Measurements from ENCODE around the gene ABO.
"Not testable (repeated sequence)": the region's sequence is repeated elsewhere in the genome, so short reads cannot be mapped to it uniquely, and the experiment has no call there.

Gene ABO

GRCh38 chr9:133261753-133262120 is 13.3 kb downstream of the ABO start:
- no peak for DNase-seq

GRCh38 chr9:133261103-133261752 is 13.8 kb downstream of the ABO start:
- no peak for DNase-seq

- DNase-seq, result no peak
These were observed 14.5 kb downstream of the ABO start for GRCh38 chr9:133260334-133261102.

GRCh38 chr9:133258061-133259015 is 16.7 kb downstream of the ABO start:
- no peak for DNase-seq

GRCh38 chr9:133257465-133257956 is 17.5 kb downstream of the ABO start:
- no peak for DNase-seq

- no peak for DNase-seq
These were observed 18.3 kb downstream of the ABO start for GRCh38 chr9:133256686-133257091.

- no peak for DNase-seq
These were observed 18.9 kb downstream of the ABO start for GRCh38 chr9:133256136-133256461.

GRCh38 chr9:133255371-133256135 is 19.4 kb downstream of the ABO start:
- no peak for DNase-seq

GRCh38 chr9:133254471-133254870 is 20.5 kb downstream of the ABO start:
- no peak for DNase-seq

GRCh38 chr9:133253268-133253667 is 21.7 kb downstream of the ABO start:
- DNase-seq, result no peak

GRCh38 chr9:133252301-133253020 is 22.5 kb downstream of the ABO start:
- no peak for DNase-seq

- no peak for DNase-seq
These were observed 23.2 kb downstream of the ABO start for GRCh38 chr9:133251773-133252172.

- DNase-seq, result not testable (repeated sequence)
These were observed 23.8 kb downstream of the ABO start for GRCh38 chr9:133251221-133251620.

- DNase-seq, result no peak
These were observed 24.2 kb downstream of the ABO start for GRCh38 chr9:133250741-133251170.

- no peak for DNase-seq
These were observed 25.7 kb downstream of the ABO start for GRCh38 chr9:133249337-133249736.

- DNase-seq, result no peak
These were observed 26.2 kb downstream of the ABO start for GRCh38 chr9:133248726-133249295.

GRCh38 chr9:133247632-133248031 is 27.4 kb downstream of the ABO start:
- no peak for DNase-seq

- no peak for DNase-seq
These were observed 28.0 kb downstream of the ABO start for GRCh38 chr9:133246991-133247390.

GRCh38 chr9:133246562-133246961 is 28.4 kb downstream of the ABO start:
- DNase-seq, result no peak

- DNase-seq, result no peak
These were observed 32.0 kb downstream of the ABO start for GRCh38 chr9:133242991-133243390.

GRCh38 chr9:133242241-133242640 is 32.8 kb downstream of the ABO start:
- DNase-seq, result no peak
